B cell (primary cell): ENCODE measurements around the gene KRTAP3-3. TPM values are rescaled to one million over a fixed set of nuclear protein-coding genes. Genes with fewer than 3 reads are reported as not detected.

Experiments
- ATAC-seq: fragments of 200-7000 bp; cut with Tn5 transposase; one replicate; pipeline ENCODE4 v1.10.0; 2021; ENCODE audit warnings: low read depth, mild to moderate bottlenecking, moderate number of reproducible peaks, moderate library complexity
- CTCF ChIA-PET: fragments of 350-600 bp; sonication (Branson Sonifier 250); formaldehyde crosslinking; loops from one replicate; lab custom pipeline; 2021; ENCODE audit warnings: antibody characterized with exemption, inconsistent platforms; lab: Charles Lee
- POLR2A ChIA-PET: fragments of 350-600 bp; sonication (Branson Sonifier 250); formaldehyde crosslinking; loops from one replicate; lab custom pipeline; 2021; ENCODE audit warnings: antibody characterized with exemption; lab: Charles Lee
- DNase-seq: peaks from one replicate; pipeline ENCODE4 v3.0.0; 2013
- H2AFZ ChIP-seq: 2 replicates; pipeline ENCODE4 v1.6.1; 2012; ENCODE audit warnings: mild to moderate bottlenecking, low read depth, low read length; ENCODE audit not compliant: insufficient read depth, poor library complexity, severe bottlenecking
- H3K27ac ChIP-seq, 2 donors: 1 replicate in 1 of 2; 2 replicates in 1 of 2; pipeline ENCODE4 v1.5.1; 2012 to 2013; ENCODE audit warnings: low read length in 2 of 2, mild to moderate bottlenecking in 2 of 2, moderate library complexity in 1 of 2
- H3K27me3 ChIP-seq, 4 experiments: fragments of 200-600 bp in 1 of 4; sonication (generic) in 1 of 4; replicated peaks in 1 of 4; 1 replicate in 2 of 4; 2 replicates in 2 of 4; pipeline versions ENCODE4 v1.6.1 to v1.7.0; 2013 to 2016; ENCODE audit warnings: low read length in 3 of 4, mild to moderate bottlenecking in 2 of 4, mixed read lengths in 1 of 4, moderate library complexity in 1 of 4; ENCODE audit not compliant: insufficient read depth in 4 of 4, control insufficient read depth in 3 of 4; ENCODE audit errors: control extremely low read depth in 1 of 4
- H3K36me3 ChIP-seq, 2 experiments: replicated peaks in 1 of 2; 1 replicate in 1 of 2; 2 replicates in 1 of 2; pipeline versions ENCODE4 v1.6.1 to v1.7.1; 2013; ENCODE audit warnings: low read length in 1 of 2; ENCODE audit not compliant: insufficient read depth in 2 of 2, control insufficient read depth in 1 of 2; ENCODE audit errors: control extremely low read depth in 1 of 2, extremely low read depth in 1 of 2
- H3K4me1 ChIP-seq, 2 donors: fragments of 200-600 bp in 1 of 2; sonication (generic) in 1 of 2; 1 replicate in 1 of 2; 2 replicates in 1 of 2; pipeline versions ENCODE4 v1.5.1 to v1.6.1; 2013 to 2017; ENCODE audit warnings: low read length in 2 of 2; ENCODE audit not compliant: control insufficient read depth in 2 of 2, insufficient read depth in 2 of 2
- H3K4me2 ChIP-seq: replicated peaks from 2 replicates; pipeline ENCODE3; 2012; ENCODE audit warnings: mild to moderate bottlenecking, low read depth, low read length; ENCODE audit not compliant: poor library complexity, severe bottlenecking
- H3K4me3 ChIP-seq, 5 experiments: fragments of 200-600 bp in 1 of 5; sonication (generic) in 1 of 5; 1 replicate in 3 of 5; 2 replicates in 2 of 5; pipeline versions ENCODE4 v1.5.1 to v1.7.0; 2011 to 2016; ENCODE audit warnings: low read length in 4 of 5, mild to moderate bottlenecking in 4 of 5, low read depth in 2 of 5, control low read depth in 1 of 5, moderate library complexity in 1 of 5; ENCODE audit not compliant: insufficient read depth in 1 of 5; ENCODE audit errors: control extremely low read depth in 1 of 5, extremely low read depth in 1 of 5
- H3K79me2 ChIP-seq: fragments of 200-600 bp; sonication (generic); one replicate; pipeline ENCODE4 v1.6.0; 2016; ENCODE audit warnings: low read length; ENCODE audit not compliant: control insufficient read depth, insufficient read depth
- H3K9ac ChIP-seq: fragments of 200-600 bp; sonication (generic); 2 replicates; pipeline ENCODE4 v1.6.1; 2017; ENCODE audit warnings: mild to moderate bottlenecking, low read length, moderate library complexity
- H3K9me3 ChIP-seq, 3 donors: one replicate each; pipeline versions ENCODE4 v1.6.1 to v1.7.1; 2013; ENCODE audit warnings: low read length in 2 of 3; ENCODE audit not compliant: control insufficient read depth in 2 of 3, insufficient read depth in 1 of 3; ENCODE audit errors: control extremely low read depth in 1 of 3
- H4K20me1 ChIP-seq: 2 replicates; pipeline ENCODE4 v1.6.0; 2012; ENCODE audit warnings: mild to moderate bottlenecking, low read length; ENCODE audit not compliant: insufficient read depth, control insufficient read depth, poor library complexity, severe bottlenecking
- H3K27ac Mint-ChIP-seq: one replicate; pipeline ENCODE4 v1.8.0; 2021; ENCODE audit warnings: mixed read lengths
- H3K27me3 Mint-ChIP-seq: one replicate; pipeline ENCODE4 v1.8.0; 2021; ENCODE audit warnings: mixed read lengths
- H3K4me1 Mint-ChIP-seq: one replicate; pipeline ENCODE4 v1.8.0; 2021; ENCODE audit warnings: mixed read lengths
- H3K4me3 Mint-ChIP-seq: one replicate; pipeline ENCODE4 v1.8.0; 2021; ENCODE audit warnings: mixed read lengths
- H3K9me3 Mint-ChIP-seq: one replicate; pipeline ENCODE4 v1.8.0; 2022; ENCODE audit warnings: mixed read lengths; ENCODE audit not compliant: insufficient read depth
- EZH2 ChIP-seq: IDR thresholded peaks from 2 replicates; pipeline ENCODE4 v1.6.1; 2012; ENCODE audit warnings: borderline replicate concordance, low read depth, mild to moderate bottlenecking, moderate library complexity, low read length; ENCODE audit not compliant: insufficient read depth, poor library complexity, severe bottlenecking
- WGBS: methylation state at CpG from one replicate; pipeline ENCODE4 v1.1.5; 2013; ENCODE audit warnings: missing lambda C conversion rate; ENCODE audit not compliant: insufficient coverage; 5-methylcytosine and 5-hydroxymethylcytosine counted together
- intact Hi-C: fragments of 100-400 bp; cut with micrococcal nuclease; formaldehyde crosslinking; loops from one replicate; pipeline ENCODE4 v1.10.0; 2022
- polyA plus RNA-seq: library from polyadenylated mRNA; depleted of rRNA; stranded (reverse); fragments of >200 nt; gene quantifications from 2 replicates; pipeline ENCODE4 v1.2.3, GENCODE V29; 2012
- total RNA-seq, 2 donors: library from RNA; stranded (reverse); fragments of 120-200 nt in 1 of 2; gene quantifications; 1 replicate in 1 of 2; 2 replicates in 1 of 2; pipeline versions ENCODE4 v1.2.3 to v1.2.4, GENCODE V29; 2013 to 2022
- TF ChIP-seq, protein P1 (sequence below): fragments of 200-600 bp; IDR thresholded peaks from one replicate; pipeline ENCODE4 v1.8.0; 2022; ENCODE audit warnings: antibody characterized with exemption, mild to moderate bottlenecking

Gene KRTAP3-3
- total and polyA plus RNA-seq, 2 donors (not counting 1 experiment from before 2014, with no cell fraction given), result not detected

DNA sequence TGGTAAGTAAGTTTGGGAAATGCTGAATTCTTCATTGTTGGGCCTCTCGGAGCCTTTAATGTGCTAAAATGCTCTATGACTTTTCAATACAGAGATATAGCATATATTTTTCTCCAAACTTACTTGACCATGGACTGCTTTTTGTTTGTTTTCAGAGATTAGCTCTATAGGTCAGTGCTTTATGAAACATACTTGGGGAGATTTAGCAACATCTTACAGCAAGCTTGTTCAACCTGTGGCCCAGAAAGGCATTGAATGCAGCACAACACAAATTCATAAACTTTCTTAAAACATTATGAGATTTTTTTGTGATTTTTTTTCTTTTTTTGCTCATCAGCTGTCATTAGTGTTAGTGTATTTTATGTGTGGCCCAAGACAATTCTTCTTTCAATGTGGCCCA, 16.0 kb upstream of the KRTAP3-3 start:
- no peaks in the 10 kb centered on the region for H3K4me1 Mint-ChIP-seq
- no CpG with 5 or more reads among the region's 1 CpG for WGBS
- CTCF ChIA-PET, result interaction anchor here (0.6 kb wide), 1 partner anchor 630 kb away, joined by 3 read pairs; no protein-coding TSS in a partner anchor

GRCh38 chr17:41009301-41009760, 15.4 kb upstream of the KRTAP3-3 start:
- Mint-ChIP-seq H3K27me3 (peaks cover 15% of the 10 kb centered on the region), H3K27ac (no peak overlapping the region), H3K9me3 (no peaks in the 10 kb centered on the region), H3K4me3 (no peak overlapping the region), H3K4me1 (no peaks in the 10 kb centered on the region)
- Histone ChIP-seq H3K4me1 (no peaks in the 10 kb centered on the region), H2AFZ (no peak overlapping the region), H3K4me3 (no peak overlapping the region), H3K4me2 (no peak overlapping the region), H3K36me3 (no peaks in the 10 kb centered on the region), H3K9me3 (no peaks in the 10 kb centered on the region), H3K79me2 (no peaks in the 10 kb centered on the region), H3K9ac (no peak overlapping the region), H3K27me3 (no peaks in the 10 kb centered on the region), H4K20me1 (no peaks in the 10 kb centered on the region), H3K27ac (no peak overlapping the region)
- DNase-seq, result no peak
- no peak for TF ChIP-seq EZH2
- TF ChIP-seq, protein P1, sequence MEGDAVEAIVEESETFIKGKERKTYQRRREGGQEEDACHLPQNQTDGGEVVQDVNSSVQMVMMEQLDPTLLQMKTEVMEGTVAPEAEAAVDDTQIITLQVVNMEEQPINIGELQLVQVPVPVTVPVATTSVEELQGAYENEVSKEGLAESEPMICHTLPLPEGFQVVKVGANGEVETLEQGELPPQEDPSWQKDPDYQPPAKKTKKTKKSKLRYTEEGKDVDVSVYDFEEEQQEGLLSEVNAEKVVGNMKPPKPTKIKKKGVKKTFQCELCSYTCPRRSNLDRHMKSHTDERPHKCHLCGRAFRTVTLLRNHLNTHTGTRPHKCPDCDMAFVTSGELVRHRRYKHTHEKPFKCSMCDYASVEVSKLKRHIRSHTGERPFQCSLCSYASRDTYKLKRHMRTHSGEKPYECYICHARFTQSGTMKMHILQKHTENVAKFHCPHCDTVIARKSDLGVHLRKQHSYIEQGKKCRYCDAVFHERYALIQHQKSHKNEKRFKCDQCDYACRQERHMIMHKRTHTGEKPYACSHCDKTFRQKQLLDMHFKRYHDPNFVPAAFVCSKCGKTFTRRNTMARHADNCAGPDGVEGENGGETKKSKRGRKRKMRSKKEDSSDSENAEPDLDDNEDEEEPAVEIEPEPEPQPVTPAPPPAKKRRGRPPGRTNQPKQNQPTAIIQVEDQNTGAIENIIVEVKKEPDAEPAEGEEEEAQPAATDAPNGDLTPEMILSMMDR, result no peak
- WGBS, result no CpG with 5 or more reads among the region's 4 CpGs
- no peak for ATAC-seq
- POLR2A ChIA-PET, result no interaction called here
- intact Hi-C loops, result no loop called here
- CTCF ChIA-PET, result interaction anchor here (0.6 kb wide), 1 partner anchor 631 kb away, joined by 3 read pairs; no protein-coding TSS in a partner anchor

More for the DNA sequence above, 16.0 kb upstream of the KRTAP3-3 start:
- intact Hi-C loops, result no loop called here
- no peak overlapping the region for H3K4me3 ChIP-seq
- H2AFZ ChIP-seq, result no peak overlapping the region
- peaks cover 12% of the 10 kb centered on the region for H3K27me3 Mint-ChIP-seq
- H3K9me3 Mint-ChIP-seq, result no peaks in the 10 kb centered on the region
- H3K9me3 ChIP-seq, result no peaks in the 10 kb centered on the region
- DNase-seq (no peak), ATAC-seq (no peak)
- H4K20me1 ChIP-seq, result no peaks in the 10 kb centered on the region
- no peak overlapping the region for H3K27ac Mint-ChIP-seq
- H3K4me1 ChIP-seq, result no peaks in the 10 kb centered on the region
- H3K79me2 ChIP-seq, result no peaks in the 10 kb centered on the region
- POLR2A ChIA-PET, result no interaction called here
- no peaks in the 10 kb centered on the region for H3K27me3 ChIP-seq
- no peak overlapping the region for H3K4me2 ChIP-seq
- no peak overlapping the region for H3K9ac ChIP-seq
- no peaks in the 10 kb centered on the region for H3K36me3 ChIP-seq
- no peak for TF ChIP-seq EZH2
- TF ChIP-seq, protein P1, result no peak
- no peak overlapping the region for H3K4me3 Mint-ChIP-seq
- no peak overlapping the region for H3K27ac ChIP-seq
